H1 (cell line): Measurements from ENCODE around the gene ZBTB18. TPM values are rescaled to one million over a fixed set of nuclear protein-coding genes. Genes with fewer than 3 reads are reported as not detected.

Source experiments
- CHD1 ChIP-seq: IDR thresholded peaks from 2 replicates; pipeline ENCODE4 v1.6.1; 2012; ENCODE audit warnings: low read depth, low read length, improper control_type of control experiment
- JUND ChIP-seq: IDR thresholded peaks from 2 replicates; pipeline ENCODE4 v1.6.1; 2011; ENCODE audit warnings: mild to moderate bottlenecking, improper control_type of control experiment, low read length
- polyA plus RNA-seq, 7 experiments: library from polyadenylated mRNA; depleted of rRNA in 3 of 7; stranded (reverse) in 5 of 7; unstranded in 2 of 7; fragments of >200 nt in 5 of 7; fragments of 200-250 nt in 2 of 7; gene quantifications; 1 replicate in 5 of 7; 2 replicates in 1 of 7; 4 replicates in 1 of 7; pipeline versions ENCODE4 v1.2.1 to v1.2.3, GENCODE V29; 2011 to 2013; ENCODE audit warnings: missing spikeins in 2 of 7, mixed read lengths in 2 of 7
- total RNA-seq: library from RNA; stranded (reverse); fragmentation: NEBNext Ultra II Directional; extraction: Animal tissue kit (Norgen Biotek cat#: 25700); gene quantifications from 2 replicates; pipeline ENCODE4 v1.2.1, GENCODE V29; 2021

ZBTB18 gene
- total and polyA plus RNA-seq, 2 of the 8 experiments (the other 6 are each of a cell fraction or from before 2014, with no cell fraction given) = 8.5 to 14.4 TPM

GRCh38 chr1:244062156-244062725, 11.2 kb downstream of the ZBTB18 start (continued):
- TF ChIP-seq CHD1 (no peak), JUND (no peak)
